GM13976 (cell line): ENCODE measurements around the gene PSMB3.
"Not testable (repeated sequence)": the region's sequence is repeated elsewhere in the genome, so short reads cannot be mapped to it uniquely, and the experiment has no call there.

Experiments used
- DNase-seq: peaks from one replicate; pipeline ENCODE4 v3.0.0; 2012; ENCODE audit warnings: low spot score
- CTCF ChIP-seq: IDR thresholded peaks from 2 replicates; pipeline ENCODE4 v1.5.1; 2012; ENCODE audit warnings: borderline replicate concordance, mild to moderate bottlenecking; ENCODE audit not compliant: insufficient read depth; ENCODE audit errors: extremely low read depth, missing control alignments, control extremely low read depth
- in situ Hi-C: fragments of 300-500 bp; cut with MboI; formaldehyde crosslinking; loops from one replicate; pipeline ENCODE4 v1.12.0; 2022; ENCODE audit warnings: low sequenced_read_pairs, mixed read lengths, inconsistent platforms; ENCODE audit not compliant: unreplicated experiment

The PSMB3 gene

GRCh38 chr17:38786372-38786771 is 33.8 kb downstream of the PSMB3 start:
- TF ChIP-seq CTCF, result no peak
- in situ Hi-C loops, result no loop called here
- no peak for DNase-seq

- DNase-seq, in situ Hi-C loops: not testable (repeated sequence)
Measured at GRCh38 chr17:38787999-38788398, 35.5 kb downstream of the PSMB3 start.

- DNase-seq, result no peak
- TF ChIP-seq CTCF, result no peak
- in situ Hi-C loops, result no loop called here
Measured at GRCh38 chr17:38789185-38789584, 36.6 kb downstream of the PSMB3 start.

- in situ Hi-C loops, DNase-seq: not testable (repeated sequence)
Measured at GRCh38 chr17:38790148-38790707, 37.7 kb downstream of the PSMB3 start.

GRCh38 chr17:38791162-38791561 is 38.6 kb downstream of the PSMB3 start:
- no peak for DNase-seq
- no peak for TF ChIP-seq CTCF
- in situ Hi-C loops, result no loop called here

GRCh38 chr17:38794221-38794620 is 41.7 kb downstream of the PSMB3 start:
- in situ Hi-C loops, result no loop called here
- no peak for TF ChIP-seq CTCF
- no peak for DNase-seq

GRCh38 chr17:38796451-38797157 is 44.1 kb downstream of the PSMB3 start:
- no peak for TF ChIP-seq CTCF
- in situ Hi-C loops, result no loop called here
- DNase-seq, result no peak

GRCh38 chr17:38797158-38797490 is 44.6 kb downstream of the PSMB3 start:
- TF ChIP-seq CTCF, result no peak
- in situ Hi-C loops, result no loop called here
- DNase-seq, result no peak
